HCT116 (cell line): ENCODE results near the gene RAI1. TPM values are rescaled to one million over a fixed set of nuclear protein-coding genes. Genes with fewer than 3 reads are reported as not detected.

Source experiments
- ATAC-seq: fragments of 200-7000 bp; cut with Tn5 transposase; 2 replicates; pipeline ENCODE4 v1.9.1; 2020; ENCODE audit warnings: mild to moderate bottlenecking, moderate library complexity
- BruUV-seq: library from RNA; stranded (reverse); fragments of 400-500 nt; replicated peaks from 2 replicates; lab custom pipeline; 2021; lab: Mats Ljungman, UMichigan
- CTCF ChIA-PET: fragments of 300-600 bp; sonication (Branson Sonifier 250); formaldehyde crosslinking; loops from one replicate; lab custom pipeline; 2021; ENCODE audit warnings: antibody characterized with exemption; lab: Charles Lee
- POLR2A ChIA-PET: fragments of 300-600, 350-600 bp; sonication (Branson Sonifier 250); formaldehyde crosslinking; loops from one replicate; lab custom pipeline; 2021; ENCODE audit warnings: antibody characterized with exemption; lab: Charles Lee
- RAD21 ChIA-PET, 2 experiments: fragments of 300-600 bp; sonication (Branson Sonifier 250); formaldehyde crosslinking; loops; one replicate each; lab custom pipeline; 2023; ENCODE audit warnings: low total read pairs in 2 of 2; ENCODE audit not compliant: uncharacterized antibody in 2 of 2, unreplicated experiment in 2 of 2, low non-redundant PET in 1 of 2; lab: Charles Lee
- DNase-seq: peaks from one replicate; pipeline ENCODE4 v3.0.0-alpha.2; 2010; ENCODE audit warnings: low read depth, low spot score
- H2AFZ ChIP-seq: fragments of 200-600 bp; shearing (Covaris generic), sonication (generic); 2 replicates; pipeline ENCODE4 v1.6.1; 2017; ENCODE audit warnings: low read depth, mixed run types, mixed read lengths, antibody characterized with exemption, low read length; ENCODE audit not compliant: poor library complexity, severe bottlenecking
- H3K27ac ChIP-seq: 2 replicates; pipeline ENCODE4 v1.5.1; 2012; ENCODE audit warnings: low read depth, low read length
- H3K27me3 ChIP-seq: fragments of 200-600 bp; sonication (generic); 2 replicates; pipeline ENCODE4 v1.6.1; 2016; ENCODE audit warnings: mixed run types, low read length, mixed read lengths; ENCODE audit not compliant: insufficient read depth
- H3K36me3 ChIP-seq, 2 experiments: fragments of 200-500 bp in 1 of 2; fragments of 200-600 bp in 1 of 2; sonication (Bioruptor generic) in 1 of 2; sonication (generic) in 1 of 2; 2 replicates each; pipeline versions ENCODE4 v1.5.1 to v1.6.1; 2014 to 2016; ENCODE audit warnings: low read length in 2 of 2, inconsistent platforms in 1 of 2, mixed read lengths in 1 of 2, mixed run types in 1 of 2; ENCODE audit not compliant: insufficient read depth in 2 of 2, control insufficient read depth in 1 of 2
- H3K4me1 ChIP-seq, 2 experiments: fragments of 200-600 bp in 1 of 2; sonication (generic) in 1 of 2; 2 replicates each; pipeline versions ENCODE4 v1.5.1 to v1.6.1; 2012 to 2017; ENCODE audit warnings: low read length in 2 of 2, inconsistent platforms in 1 of 2, mild to moderate bottlenecking in 1 of 2, mixed read lengths in 1 of 2, mixed run types in 1 of 2, moderate library complexity in 1 of 2; ENCODE audit not compliant: insufficient read depth in 2 of 2, control insufficient read depth in 1 of 2
- H3K4me2 ChIP-seq: fragments of 200-600 bp; sonication (generic); 2 replicates; pipeline ENCODE4 v1.6.1; 2017; ENCODE audit warnings: mixed run types, low read length, mixed read lengths
- H3K4me3 ChIP-seq, 2 experiments: fragments of 200-600 bp in 1 of 2; sonication (generic) in 1 of 2; replicated peaks in 1 of 2; 2 replicates each; pipeline ENCODE4 v1.5.1; 2011 to 2016; ENCODE audit warnings: low read length in 2 of 2, control low read depth in 1 of 2, low read depth in 1 of 2, mild to moderate bottlenecking in 1 of 2, mixed read lengths in 1 of 2, mixed run types in 1 of 2
- H3K79me2 ChIP-seq: fragments of 200-600 bp; sonication (generic); 2 replicates; pipeline ENCODE4 v1.6.1; 2017; ENCODE audit warnings: mild to moderate bottlenecking, mixed run types, low read length, moderate library complexity, mixed read lengths; ENCODE audit not compliant: insufficient read depth
- H3K9ac ChIP-seq: fragments of 200-600 bp; sonication (generic); 2 replicates; pipeline ENCODE4 v1.6.1; 2016; ENCODE audit warnings: low read length, mixed read lengths
- H3K9me2 ChIP-seq: fragments of 200-600 bp; sonication (generic), shearing (Covaris generic); 2 replicates; pipeline ENCODE4 v1.6.1; 2017; ENCODE audit warnings: mixed run types, mild to moderate bottlenecking, moderate library complexity; ENCODE audit not compliant: insufficient read depth
- H3K9me3 ChIP-seq, 2 experiments: fragments of 200-500 bp in 1 of 2; fragments of 200-600 bp in 1 of 2; sonication (Bioruptor generic) in 1 of 2; sonication (generic) in 1 of 2; 2 replicates each; pipeline ENCODE4 v1.6.1; 2014 to 2017; ENCODE audit warnings: low read length in 2 of 2, mixed read lengths in 2 of 2, inconsistent platforms in 1 of 2, low read depth in 1 of 2, mild to moderate bottlenecking in 1 of 2, mixed run types in 1 of 2, moderate library complexity in 1 of 2; ENCODE audit not compliant: control insufficient read depth in 1 of 2, insufficient read depth in 1 of 2
- H4K20me1 ChIP-seq: fragments of 200-600 bp; sonication (generic), shearing (Covaris generic); 2 replicates; pipeline ENCODE4 v1.6.1; 2017; ENCODE audit warnings: mixed run types, mild to moderate bottlenecking, moderate library complexity; ENCODE audit not compliant: insufficient read depth
- ATF3 ChIP-seq: IDR thresholded peaks from 2 replicates; pipeline ENCODE4 v1.6.1; 2012
- CEBPB ChIP-seq: IDR thresholded peaks from 2 replicates; pipeline ENCODE4 v1.6.1; 2012; ENCODE audit warnings: low read depth
- ELF1 ChIP-seq: IDR thresholded peaks from 2 replicates; pipeline ENCODE4 v1.6.1; 2012; ENCODE audit warnings: low read depth, borderline replicate concordance
- EZH2 ChIP-seq: fragments of 200-600 bp; sonication (generic); IDR thresholded peaks from 2 replicates; pipeline ENCODE4 v1.6.1; 2017; ENCODE audit warnings: antibody characterized with exemption, mixed run types
- EZH2phosphoT487 ChIP-seq: fragments of 200-600 bp; IDR thresholded peaks from 2 replicates; pipeline ENCODE4 v1.6.1; 2018; ENCODE audit warnings: antibody characterized with exemption, borderline replicate concordance
- JUND ChIP-seq: IDR thresholded peaks from 2 replicates; pipeline ENCODE4 v1.6.1; 2012
- POLR2A ChIP-seq: IDR thresholded peaks from 2 replicates; pipeline ENCODE4 v1.7.0; 2011; ENCODE audit warnings: borderline replicate concordance; ENCODE audit not compliant: insufficient read depth, insufficient read length; ENCODE audit errors: extremely low read depth
- SP1 ChIP-seq: IDR thresholded peaks from 2 replicates; pipeline ENCODE4 v1.6.1; 2012; ENCODE audit warnings: low read depth
- SRF ChIP-seq: IDR thresholded peaks from 2 replicates; pipeline ENCODE4 v1.6.1; 2012; ENCODE audit warnings: low read depth
- TCF7L2 ChIP-seq: IDR thresholded peaks from 2 replicates; pipeline ENCODE4 v1.7.0; 2011; ENCODE audit warnings: borderline replicate concordance, inconsistent platforms; ENCODE audit not compliant: insufficient read depth, insufficient read length; ENCODE audit errors: extremely low read depth
- YY1 ChIP-seq: IDR thresholded peaks from 2 replicates; pipeline ENCODE4 v1.6.1; 2011; ENCODE audit warnings: low read length, low read depth, moderate library complexity, mild to moderate bottlenecking; ENCODE audit not compliant: insufficient replicate concordance; ENCODE audit errors: extremely low read depth
- ZFX ChIP-seq: fragments of 450-650 bp; IDR thresholded peaks from 2 replicates; pipeline ENCODE4 v1.6.1; 2017
- intact Hi-C: fragments of 100-400 bp; cut with micrococcal nuclease; formaldehyde crosslinking; loops from 2 replicates; pipeline ENCODE4 v1.10.0; 2022
- total RNA-seq: library from RNA; stranded (reverse); gene quantifications from one replicate; pipeline ENCODE4 v1.2.1, GENCODE V29; 2021; ENCODE audit not compliant: unreplicated experiment
- TF ChIP-seq, protein P1 (sequence below): IDR thresholded peaks from 2 replicates; pipeline ENCODE4 v1.6.1; 2012; ENCODE audit warnings: low read depth
- TF ChIP-seq, protein P2 (sequence below): IDR thresholded peaks from 2 replicates; pipeline ENCODE4 v1.6.1; 2012

The RAI1 gene
- total RNA-seq, 1 experiment from 2014 or later, result 38.5 TPM

DNA sequence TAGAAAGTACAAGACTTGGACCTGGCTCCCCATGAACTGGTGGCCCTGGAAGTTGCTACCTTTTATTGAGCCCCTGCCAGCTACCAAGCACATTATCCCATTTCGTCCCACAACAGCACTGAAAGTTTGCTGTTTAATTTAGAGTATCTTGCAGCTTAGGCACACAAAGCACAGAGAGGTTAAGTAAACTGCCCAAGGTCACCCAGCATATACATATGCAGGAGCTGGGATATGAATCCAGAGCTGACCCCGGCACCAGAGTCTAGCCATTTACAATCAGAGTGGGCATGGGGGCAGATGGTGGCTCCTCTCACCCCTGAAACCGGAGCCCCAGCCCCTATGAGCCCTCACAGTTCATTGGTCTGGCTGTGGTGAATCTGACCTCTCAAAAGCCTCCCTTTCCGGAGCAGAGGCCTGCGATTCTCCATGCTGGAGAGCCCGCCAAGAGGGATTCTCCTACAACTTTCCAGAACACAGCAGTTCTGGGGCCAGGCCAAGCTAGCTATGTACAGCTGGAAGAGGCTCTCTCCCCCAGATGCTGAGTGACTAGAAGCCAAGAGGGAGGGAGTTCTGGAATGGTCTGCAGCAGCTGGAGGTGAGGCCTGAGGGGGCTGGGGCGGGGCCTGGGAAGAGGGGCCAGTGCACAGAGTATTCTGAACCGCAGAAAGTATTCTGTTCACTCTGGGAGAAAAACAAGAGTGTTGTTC is 97.2 kb downstream of the RAI1 start (continued):
- TF ChIP-seq YY1 (no peak), EZH2 (no peak), TCF7L2 (no peak), JUND (no peak), EZH2phosphoT487 (no peak)

DNA sequence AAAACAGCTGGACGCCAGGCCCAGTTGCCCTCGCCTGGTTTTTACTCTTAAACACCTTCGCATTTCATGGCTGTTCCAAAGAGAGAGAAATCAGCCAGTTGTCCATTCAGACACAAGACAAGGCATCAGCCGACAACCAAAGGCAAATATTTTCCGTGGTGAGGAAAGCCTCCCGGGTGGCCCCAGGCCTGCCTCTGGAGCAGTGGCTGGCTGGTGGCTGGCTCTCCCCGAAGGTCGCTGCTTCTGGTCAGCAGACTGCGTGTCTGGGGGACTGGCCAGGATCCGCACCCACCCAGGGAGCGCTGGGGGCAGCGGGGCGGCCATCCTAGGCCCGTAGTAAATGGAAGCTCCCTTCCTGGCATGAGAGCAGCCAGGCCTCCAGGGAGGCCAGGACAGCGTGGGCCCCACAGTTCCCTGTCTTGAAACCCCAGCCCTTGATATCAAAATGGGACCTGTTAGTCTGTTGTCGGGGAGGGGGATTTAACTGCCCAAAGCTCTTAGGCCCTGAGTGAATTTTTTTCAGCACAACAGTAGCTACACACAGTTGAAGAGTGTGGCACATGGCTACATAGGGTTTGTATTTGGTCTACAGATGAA is 97.9 kb downstream of the RAI1 start:
- Histone ChIP-seq H3K27ac (no peak overlapping the region), H4K20me1 (no peaks in the 10 kb centered on the region; the same call in 1 of the 2 replicates), H3K4me3 (no peak overlapping the region), H3K9me2 (no peaks in the 10 kb centered on the region), H3K4me1 (peaks cover 28 to 50% of the 10 kb centered on the region in 2 experiments), H3K36me3 (no peaks in the 10 kb centered on the region), H3K9ac (no peak overlapping the region), H2AFZ (no peak overlapping the region), H3K9me3 (no peaks in the 10 kb centered on the region), H3K4me2 (no peak overlapping the region), H3K27me3 (no peaks in the 10 kb centered on the region), H3K79me2 (peaks cover 22% of the 10 kb centered on the region; the same call in 1 of the 2 replicates)
- ChIA-PET CTCF (no interaction called here), RAD21 (no interaction called here), POLR2A (no interaction called here)
- TF ChIP-seq TCF7L2 (no peak), POLR2A (no peak), ZFX (no peak), CEBPB (no peak), SRF (no peak), ATF3 (no peak), SP1 (no peak), EZH2phosphoT487 (no peak), ELF1 (no peak)
- TF ChIP-seq, protein P1, sequence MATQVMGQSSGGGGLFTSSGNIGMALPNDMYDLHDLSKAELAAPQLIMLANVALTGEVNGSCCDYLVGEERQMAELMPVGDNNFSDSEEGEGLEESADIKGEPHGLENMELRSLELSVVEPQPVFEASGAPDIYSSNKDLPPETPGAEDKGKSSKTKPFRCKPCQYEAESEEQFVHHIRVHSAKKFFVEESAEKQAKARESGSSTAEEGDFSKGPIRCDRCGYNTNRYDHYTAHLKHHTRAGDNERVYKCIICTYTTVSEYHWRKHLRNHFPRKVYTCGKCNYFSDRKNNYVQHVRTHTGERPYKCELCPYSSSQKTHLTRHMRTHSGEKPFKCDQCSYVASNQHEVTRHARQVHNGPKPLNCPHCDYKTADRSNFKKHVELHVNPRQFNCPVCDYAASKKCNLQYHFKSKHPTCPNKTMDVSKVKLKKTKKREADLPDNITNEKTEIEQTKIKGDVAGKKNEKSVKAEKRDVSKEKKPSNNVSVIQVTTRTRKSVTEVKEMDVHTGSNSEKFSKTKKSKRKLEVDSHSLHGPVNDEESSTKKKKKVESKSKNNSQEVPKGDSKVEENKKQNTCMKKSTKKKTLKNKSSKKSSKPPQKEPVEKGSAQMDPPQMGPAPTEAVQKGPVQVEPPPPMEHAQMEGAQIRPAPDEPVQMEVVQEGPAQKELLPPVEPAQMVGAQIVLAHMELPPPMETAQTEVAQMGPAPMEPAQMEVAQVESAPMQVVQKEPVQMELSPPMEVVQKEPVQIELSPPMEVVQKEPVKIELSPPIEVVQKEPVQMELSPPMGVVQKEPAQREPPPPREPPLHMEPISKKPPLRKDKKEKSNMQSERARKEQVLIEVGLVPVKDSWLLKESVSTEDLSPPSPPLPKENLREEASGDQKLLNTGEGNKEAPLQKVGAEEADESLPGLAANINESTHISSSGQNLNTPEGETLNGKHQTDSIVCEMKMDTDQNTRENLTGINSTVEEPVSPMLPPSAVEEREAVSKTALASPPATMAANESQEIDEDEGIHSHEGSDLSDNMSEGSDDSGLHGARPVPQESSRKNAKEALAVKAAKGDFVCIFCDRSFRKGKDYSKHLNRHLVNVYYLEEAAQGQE, result no peak
- TF ChIP-seq, protein P2, sequence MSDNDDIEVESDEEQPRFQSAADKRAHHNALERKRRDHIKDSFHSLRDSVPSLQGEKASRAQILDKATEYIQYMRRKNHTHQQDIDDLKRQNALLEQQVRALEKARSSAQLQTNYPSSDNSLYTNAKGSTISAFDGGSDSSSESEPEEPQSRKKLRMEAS, result no peak
- BruUV-seq, result no TSS peak
- DNase-seq (no peak), ATAC-seq (no peak)
- intact Hi-C loops, result no loop called here
